Ishikawa (cell line): ENCODE measurements around the gene ATG12.

Experiments
- CREB1 ChIP-seq: IDR thresholded peaks from 2 replicates; pipeline ENCODE4 v1.6.1; 2012; ENCODE audit warnings: low read depth
- EGR1 ChIP-seq: IDR thresholded peaks from 2 replicates; pipeline ENCODE4 v1.6.1; 2012
- MAX ChIP-seq: IDR thresholded peaks from 2 replicates; pipeline ENCODE4 v1.6.1; 2012
- NFIC ChIP-seq: IDR thresholded peaks from 2 replicates; pipeline ENCODE4 v1.6.1; 2012
- RAD21 ChIP-seq: IDR thresholded peaks from 2 replicates; pipeline ENCODE4 v1.6.1; 2012; ENCODE audit warnings: low read depth
- TAF1 ChIP-seq: IDR thresholded peaks from 2 replicates; pipeline ENCODE4 v1.6.1; 2012; ENCODE audit warnings: low read depth, mild to moderate bottlenecking

- TF ChIP-seq NFIC (no peak), EGR1 (no peak), TAF1 (no peak), MAX (no peak), RAD21 (peak; percentile 55), CREB1 (no peak)
Measured at GRCh38 chr5:115831163-115831768, 10.1 kb downstream of the ATG12 start.
